HG02623 (cell line): Measurements from ENCODE around the gene HMGCS2.

Experiments used
- ATAC-seq: cut with Tn5 transposase; IDR thresholded peaks from one replicate; pipeline ENCODE4 v1.9.1; 2021; ENCODE audit warnings: moderate library complexity; ENCODE audit not compliant: unreplicated experiment

The HMGCS2 gene

GRCh38 chr1:119768778-119769177 is at the start of gene HMGCS2:
HMGCS2 (minus strand) TSS chr1:119768905; CDS start chr1:119768844, 61 bp downstream.
- no peak for ATAC-seq

DNA sequence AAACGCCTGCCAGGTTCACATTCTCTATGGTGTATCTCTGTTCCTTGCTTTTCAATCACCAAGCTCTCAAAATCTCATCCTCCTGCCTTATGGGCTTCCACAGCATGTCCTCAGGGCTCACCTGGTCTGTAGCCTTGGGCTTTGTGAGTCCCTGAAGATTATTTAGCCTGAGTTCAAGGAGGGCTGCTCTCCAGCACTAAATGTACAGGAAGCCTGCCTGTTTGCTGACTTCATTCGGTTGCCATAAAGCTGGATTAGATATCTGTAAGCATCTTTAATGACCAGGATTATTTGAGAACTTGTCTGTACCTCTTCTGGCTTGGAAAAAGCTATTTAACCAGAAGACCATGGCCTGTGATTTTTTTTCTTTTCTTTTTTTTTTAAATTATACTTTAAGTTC is 49.5 kb upstream of the HMGCS2 start:
- ATAC-seq = no peak

- ATAC-seq = no peak
Observed at GRCh38 chr1:119816407-119816806, 47.7 kb upstream of the HMGCS2 start.

GRCh38 chr1:119815928-119816327 is 47.2 kb upstream of the HMGCS2 start:
- no peak for ATAC-seq

GRCh38 chr1:119815361-119815760 is 46.7 kb upstream of the HMGCS2 start:
- ATAC-seq = no peak

DNA sequence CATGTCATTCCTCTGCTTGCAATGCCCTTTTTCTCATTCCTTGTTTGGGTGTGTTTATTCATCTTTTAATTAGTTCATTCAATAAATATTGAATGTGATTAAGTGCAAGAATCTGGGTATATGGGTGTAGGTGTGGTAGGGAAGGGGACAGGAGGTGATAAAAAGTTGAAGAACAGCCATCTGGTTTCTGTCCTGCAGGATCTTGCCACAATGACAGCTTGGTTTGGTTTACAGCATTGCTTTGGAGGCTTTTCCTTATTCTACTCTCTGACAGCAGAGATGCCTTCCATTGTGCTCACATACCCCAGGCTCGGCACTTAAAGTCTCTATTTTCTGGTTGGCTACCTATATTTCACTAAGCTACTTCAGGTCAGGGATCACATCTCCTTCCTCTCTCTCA is 45.6 kb upstream of the HMGCS2 start:
- ATAC-seq = no peak

DNA sequence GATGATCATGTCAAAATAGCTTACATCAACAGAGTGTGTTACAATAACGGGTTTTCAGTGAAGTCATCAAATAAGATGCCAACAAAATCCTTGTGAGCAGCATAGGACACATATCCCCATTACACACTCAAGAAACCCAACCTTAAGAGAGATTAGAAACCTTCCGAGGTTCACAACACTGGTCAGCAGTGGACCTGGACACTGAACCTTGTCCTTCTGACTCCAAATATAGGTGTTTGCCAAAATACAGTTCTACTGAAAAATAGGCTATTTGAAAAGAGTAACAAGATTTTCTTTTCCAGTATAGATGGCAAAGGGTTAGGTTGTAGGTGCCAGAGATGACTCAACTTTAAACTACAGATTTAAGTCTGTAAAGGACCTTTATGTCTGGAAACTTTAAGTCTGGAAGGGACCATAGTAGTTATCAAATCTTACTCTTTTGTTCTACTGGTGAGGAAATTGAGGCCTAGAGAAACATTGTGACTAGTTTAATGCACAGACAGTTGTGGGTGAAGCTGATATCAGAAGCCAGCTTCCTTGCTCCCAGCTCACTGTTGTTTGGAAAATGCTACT is 43.4 kb upstream of the HMGCS2 start:
- ATAC-seq = no peak

- ATAC-seq = no peak
Observed at GRCh38 chr1:119811387-119811786, 42.7 kb upstream of the HMGCS2 start, which contains the start of gene REG4. REG4 (minus strand) TSS chr1:119811460; CDS start chr1:119808769, 2,691 bp downstream.

- ATAC-seq = peak; percentile 82
Observed at GRCh38 chr1:119808972-119809550, 40.4 kb upstream of the HMGCS2 start.

GRCh38 chr1:119808491-119808890 is 39.8 kb upstream of the HMGCS2 start:
- ATAC-seq = no peak

DNA sequence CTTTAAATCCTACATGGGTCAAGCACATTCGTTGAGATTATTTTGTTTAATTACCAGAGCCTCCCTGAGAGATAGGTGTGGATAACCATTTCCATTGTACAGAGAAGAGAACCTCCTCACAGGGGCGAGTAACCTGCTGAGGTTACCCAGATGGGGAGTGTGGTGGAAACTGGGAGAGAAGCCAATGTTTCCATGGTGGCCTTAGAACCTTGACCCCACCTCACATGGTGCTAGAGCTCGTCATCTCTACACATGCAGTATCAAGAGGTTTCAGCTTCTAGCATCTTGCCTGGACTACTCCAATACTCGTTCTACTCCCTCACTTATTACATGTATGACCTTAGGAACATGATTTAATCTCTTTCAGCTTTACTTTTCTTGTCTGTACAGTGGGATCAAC is 37.8 kb upstream of the HMGCS2 start:
- ATAC-seq = no peak

DNA sequence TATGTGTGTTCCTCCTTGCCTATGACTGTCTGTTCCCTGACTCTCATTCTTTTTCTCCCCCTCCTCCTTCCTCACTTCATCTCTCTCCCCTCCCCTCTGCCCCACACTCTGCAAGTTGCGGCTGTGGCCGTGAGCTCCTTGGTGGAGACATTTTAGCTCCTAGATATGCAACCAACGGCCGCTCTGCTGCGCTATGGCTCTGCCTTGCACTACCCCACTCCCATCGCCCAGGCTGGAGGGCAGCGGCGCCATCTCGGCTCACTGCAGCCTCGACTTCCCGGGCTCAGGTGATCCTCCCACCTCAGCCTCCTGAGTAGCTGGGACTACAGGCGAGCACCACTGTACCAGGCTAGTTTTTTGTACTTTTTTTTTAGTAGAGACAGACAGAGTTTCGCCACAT is 37.0 kb upstream of the HMGCS2 start:
- ATAC-seq = no peak

DNA sequence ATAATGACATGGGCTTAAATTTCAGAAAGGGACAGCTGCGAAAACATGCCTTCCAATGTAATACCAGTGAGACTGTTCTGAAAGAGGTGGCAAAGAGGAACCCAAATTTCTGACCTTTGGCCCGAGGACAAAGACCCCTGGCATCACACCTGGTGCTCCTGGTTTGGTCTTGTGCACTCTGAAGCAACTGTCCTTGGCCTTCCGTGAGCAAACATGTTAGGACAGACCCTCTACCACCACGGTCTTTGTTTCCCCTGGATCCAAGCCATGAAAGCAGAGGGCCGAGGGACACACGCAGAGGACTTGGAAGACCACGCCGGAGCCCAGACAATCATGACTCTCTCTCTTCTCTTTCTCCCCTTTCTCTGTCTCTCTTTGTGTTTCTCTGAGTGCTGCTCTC is 36.5 kb upstream of the HMGCS2 start:
- no peak for ATAC-seq

DNA sequence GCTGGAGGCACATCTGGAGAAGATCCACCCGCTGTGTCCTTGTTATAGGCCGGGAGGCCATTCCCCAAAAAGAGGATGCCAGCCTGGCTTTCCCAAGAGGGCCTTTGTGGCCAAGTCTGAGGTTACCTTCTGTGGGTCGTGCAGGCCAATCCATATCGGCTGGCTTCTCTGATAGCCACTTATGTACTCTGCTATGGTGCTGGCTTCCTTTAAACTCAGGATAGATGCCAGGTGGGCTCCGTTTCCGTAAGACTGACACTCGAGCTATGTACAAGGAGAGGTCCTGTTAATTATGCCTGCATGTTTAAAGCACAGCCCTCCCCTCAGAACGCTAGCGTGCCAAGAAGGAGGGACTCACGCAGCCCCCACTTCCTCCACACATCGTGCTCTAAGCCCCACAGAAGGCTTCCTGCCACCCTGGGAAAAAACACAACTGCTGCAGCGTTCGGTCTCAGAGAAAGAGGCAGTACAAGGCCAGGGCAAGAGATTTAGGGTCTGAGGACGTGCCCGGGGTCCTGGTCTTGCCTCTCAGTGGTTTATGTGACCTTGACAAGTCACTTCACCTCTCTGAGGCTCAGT is 31.0 kb upstream of the HMGCS2 start:
- ATAC-seq = no peak

- no peak for ATAC-seq
Observed at GRCh38 chr1:119799003-119799402, 30.3 kb upstream of the HMGCS2 start.

- ATAC-seq = no peak
Observed at GRCh38 chr1:119797606-119798005, 28.9 kb upstream of the HMGCS2 start.

DNA sequence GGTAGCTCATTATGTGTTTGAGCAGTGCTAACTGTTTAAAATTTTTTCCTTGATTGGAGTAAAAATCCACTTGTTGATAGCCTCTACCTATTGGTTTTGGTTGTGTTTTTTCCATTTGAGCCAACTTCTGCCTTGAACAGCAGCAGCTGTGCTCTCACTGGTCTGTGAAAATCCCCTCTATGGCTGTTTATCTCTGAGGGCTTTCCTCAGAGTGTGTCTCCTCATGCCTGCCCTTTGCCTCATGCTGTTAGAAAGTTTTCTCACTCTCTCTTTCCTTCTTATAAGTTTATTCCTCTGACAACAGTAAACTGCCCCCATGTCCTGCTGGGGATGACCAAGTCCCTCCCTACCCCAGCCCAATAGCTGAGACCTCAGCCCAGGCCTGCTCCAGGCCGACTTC is 28.5 kb upstream of the HMGCS2 start:
- ATAC-seq = no peak

- no peak for ATAC-seq
Observed at GRCh38 chr1:119795261-119796200, 26.8 kb upstream of the HMGCS2 start.

GRCh38 chr1:119794876-119795240 is 26.2 kb upstream of the HMGCS2 start:
- no peak for ATAC-seq

DNA sequence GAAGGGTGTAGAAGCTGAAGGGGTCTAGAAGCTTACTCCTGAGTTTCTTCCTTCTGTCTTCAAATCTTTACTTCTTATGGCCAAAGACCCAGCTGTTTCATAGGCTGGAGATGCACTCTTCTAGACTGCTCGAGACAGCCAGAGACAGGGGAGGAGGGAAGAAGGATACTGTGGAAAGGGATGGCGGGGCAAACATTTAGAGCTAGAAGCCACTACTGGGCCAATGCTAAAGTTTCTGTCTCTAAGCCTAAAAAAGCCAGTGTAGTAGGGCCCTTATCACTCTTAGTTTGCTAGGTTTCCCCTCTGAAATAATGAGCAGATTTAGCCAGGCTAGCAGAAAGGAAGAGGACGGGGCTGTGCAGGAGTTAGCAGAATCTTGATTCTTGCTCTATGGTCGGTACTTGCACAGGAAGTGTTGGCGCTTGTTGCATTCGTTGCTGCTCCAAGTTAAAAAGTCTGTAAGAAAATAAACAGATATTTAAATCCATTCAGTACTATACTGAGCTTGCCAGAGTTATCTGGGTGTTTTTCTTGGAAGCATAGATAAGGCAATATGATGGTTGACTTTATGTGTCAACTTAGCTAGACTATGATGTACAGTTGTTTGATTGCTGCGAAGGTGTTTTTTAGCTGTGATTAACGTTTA is 25.6 kb upstream of the HMGCS2 start:
- no peak for ATAC-seq

DNA sequence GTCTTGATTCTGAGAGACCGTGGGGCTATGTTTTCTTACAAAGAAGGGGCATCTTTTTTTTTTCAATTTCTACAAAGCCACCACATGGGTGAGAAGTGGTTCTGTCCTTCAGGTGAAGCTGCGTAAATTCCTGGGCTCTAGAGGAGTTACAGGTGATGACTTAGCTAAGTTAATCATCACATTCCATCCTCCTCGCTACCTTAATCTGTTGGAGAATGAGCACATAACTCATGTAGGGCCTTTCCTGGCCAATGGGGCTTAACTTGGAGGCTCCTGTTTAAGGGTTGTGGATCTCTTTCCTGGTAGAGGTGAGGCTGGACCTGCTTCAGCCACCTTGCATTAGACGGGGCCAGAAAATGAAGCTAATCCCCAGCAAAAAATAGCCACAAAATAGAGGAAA is 22.7 kb upstream of the HMGCS2 start:
- no peak for ATAC-seq
